ENCODE results near the gene COL15A1.
"Not testable (repeated sequence)": the region's sequence is repeated elsewhere in the genome, so short reads cannot be mapped to it uniquely, and the experiment has no call there.

COL15A1 gene

DNA sequence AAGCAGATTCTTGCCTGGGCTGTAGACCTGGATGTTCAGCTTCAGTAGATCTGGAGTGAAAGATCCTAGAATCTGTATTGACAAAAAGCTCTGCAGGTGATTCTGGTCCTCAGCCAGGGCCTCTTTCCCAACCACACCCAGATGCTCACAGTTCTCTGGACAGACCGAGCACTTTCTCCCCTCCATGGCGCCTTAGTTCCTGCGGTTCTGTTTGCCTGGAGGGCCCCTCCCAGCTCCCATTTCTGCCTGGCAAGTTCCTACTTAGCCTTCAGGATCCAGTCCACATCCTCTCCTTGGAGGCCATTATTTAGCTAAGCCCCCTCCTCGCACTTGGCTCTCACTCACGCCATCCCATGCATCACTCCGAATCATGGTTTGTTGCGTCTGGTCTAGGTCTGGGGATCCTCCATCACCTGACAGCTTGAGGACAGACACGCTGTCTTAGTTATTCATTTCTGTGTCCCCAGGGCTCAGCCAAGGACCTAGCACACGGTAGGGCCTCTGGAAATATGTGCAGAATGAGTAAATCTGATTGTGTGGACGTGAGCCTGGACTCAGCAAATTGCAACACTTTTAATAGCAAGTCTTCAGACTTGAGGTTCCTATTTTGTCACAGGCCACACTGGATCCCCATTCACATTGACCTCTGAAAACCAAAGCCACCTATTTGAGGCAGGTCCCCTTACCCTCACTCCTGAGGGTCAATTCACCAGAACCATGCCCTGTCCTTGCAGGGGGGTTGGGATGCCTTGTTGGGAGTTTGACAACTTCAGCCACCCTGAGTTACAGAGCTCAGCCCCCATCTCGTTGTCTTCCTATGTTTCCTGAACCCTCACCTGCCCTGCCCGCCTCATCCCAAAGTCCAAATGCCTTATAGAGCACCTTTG lies 50.7 kb downstream of the COL15A1 start:
- DNase-seq (ENCODE audit: low read depth in 3 of 3): no peak

DNA sequence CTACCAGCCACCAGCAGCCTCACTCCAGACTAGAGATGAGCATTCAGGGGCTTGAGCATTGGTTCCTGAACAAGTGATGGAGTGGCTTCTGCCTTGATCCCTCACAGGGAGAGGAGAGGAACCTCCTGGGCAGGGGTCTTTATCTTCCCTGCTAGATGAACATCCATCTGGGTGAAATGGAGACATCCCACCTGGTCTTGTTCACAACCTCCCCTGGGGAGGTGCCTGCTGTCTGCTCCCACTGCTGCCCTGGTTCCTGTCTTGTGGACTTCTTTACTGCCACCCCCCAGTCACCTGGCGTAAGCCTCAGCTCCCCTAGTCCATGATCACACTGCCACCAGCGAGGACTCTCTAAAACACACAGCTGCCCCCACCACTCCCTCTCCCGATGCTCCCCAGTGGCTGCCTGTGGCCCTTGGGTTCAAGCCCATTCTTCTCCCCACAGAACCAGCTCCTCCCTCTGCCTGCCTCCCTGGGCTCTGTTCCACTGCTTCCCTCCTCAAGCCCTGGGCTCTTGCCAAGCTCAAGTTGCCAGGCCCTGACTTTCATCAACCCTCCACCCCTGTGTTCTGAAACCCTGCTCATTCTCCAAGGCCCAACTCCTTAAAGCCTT lies 51.5 kb downstream of the COL15A1 start:
- DNase-seq (ENCODE audit: low read depth in 3 of 3): no peak

DNA sequence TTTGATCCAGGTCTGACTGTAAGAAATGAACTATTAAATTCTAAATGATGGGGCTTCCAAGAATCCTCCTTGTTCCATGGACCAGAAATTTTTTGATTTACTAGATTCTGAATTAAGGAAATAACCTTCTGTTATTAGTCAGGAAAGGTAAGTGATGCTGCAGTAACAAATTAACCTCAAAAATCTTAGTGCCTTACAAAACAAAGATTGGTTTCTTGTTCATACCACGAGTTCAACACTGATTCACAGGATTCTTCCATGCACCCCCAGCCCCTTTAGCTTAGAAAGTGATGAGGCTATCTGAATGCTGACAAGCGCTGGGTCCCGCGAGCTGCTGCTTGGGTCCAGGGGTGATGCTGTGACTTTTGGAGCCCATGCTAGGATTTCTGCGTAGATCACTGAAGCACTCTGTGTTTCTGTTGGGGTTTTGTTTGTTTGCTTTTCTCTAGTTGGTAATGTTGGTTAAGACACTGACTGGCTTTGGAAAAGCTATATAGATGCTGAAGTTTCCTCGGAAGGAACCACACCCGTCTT lies 52.3 kb downstream of the COL15A1 start:
- DNase-seq (ENCODE audit: low read depth in 3 of 3): no peak

DNA sequence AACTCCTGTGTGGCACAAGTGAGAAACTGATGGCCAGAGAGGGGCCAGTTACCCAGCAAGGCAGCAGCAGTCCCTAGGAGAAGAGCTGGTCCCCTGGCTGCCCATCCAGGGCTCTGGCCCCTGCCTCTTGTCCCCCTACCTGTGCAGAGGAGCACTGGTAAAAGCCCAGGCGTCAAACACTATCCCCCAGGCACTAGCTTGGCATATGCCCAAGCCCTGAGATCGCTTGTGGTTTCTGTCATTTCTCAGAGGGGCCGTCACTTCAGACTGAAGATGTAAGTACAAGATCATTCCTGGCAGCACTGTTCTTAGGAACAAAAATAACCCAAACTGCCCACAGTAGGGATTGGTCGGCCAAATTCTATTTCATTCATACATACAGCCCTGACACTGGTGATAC lies 53.9 kb downstream of the COL15A1 start:
- no peak for DNase-seq (ENCODE audit: low read depth in 3 of 3)

DNA sequence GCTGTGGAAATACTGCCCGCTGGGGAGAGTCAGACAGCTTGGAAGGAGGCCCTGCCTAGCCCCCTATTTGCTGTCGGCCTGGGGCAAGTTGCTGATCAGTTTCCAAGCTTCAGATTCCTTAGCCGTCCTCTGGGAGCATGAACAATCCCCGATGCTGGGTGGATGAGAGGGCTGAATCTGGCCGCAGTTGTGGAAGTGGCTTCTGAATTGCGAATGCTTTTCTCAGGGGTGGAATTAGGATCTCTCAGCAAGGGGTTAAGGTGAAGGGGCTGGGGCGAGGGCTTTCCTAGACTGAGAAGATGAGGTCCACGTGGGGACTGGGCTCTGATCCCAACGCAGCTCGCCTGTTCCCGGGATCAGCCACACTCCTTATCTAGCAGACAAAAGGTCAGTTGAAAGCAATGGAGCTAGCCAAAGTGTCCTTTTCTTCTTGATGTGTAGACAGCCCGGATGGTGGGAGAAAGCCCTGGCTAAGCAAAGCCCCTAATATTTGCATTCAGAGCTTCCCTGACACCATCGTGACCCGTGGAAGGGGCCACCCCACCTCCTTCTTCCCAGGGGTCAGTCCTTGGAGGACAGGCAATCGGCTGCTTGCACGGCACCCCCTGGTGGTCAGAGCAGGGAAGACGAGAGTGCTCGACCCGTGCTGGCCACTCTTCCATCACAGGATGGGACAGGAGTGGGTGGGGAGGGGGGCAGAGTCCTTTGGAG lies 54.9 kb downstream of the COL15A1 start:
- DNase-seq (ENCODE audit: low read depth in 3 of 3): peak; percentile 26 to 46 (median 37)

DNA sequence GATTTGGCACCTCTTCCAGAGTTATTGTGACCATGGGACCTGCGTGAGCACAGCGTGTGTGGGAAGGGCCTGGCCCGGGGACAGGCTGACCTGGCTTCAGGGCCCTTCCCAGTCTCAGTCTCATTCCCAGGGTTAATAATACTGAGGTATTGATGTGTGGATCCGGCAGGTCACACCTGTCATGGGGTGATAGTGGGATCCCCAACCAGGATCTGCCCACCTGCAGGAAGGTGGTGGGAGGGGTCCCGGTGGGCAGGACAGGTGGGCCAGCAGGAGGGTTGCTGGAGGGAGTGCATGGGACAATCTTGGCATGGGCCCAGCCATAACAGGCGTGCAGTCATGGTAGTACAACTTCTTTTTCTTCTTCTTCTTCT lies 55.4 kb downstream of the COL15A1 start:
- no peak for DNase-seq (ENCODE audit: low read depth in 3 of 3)

DNA sequence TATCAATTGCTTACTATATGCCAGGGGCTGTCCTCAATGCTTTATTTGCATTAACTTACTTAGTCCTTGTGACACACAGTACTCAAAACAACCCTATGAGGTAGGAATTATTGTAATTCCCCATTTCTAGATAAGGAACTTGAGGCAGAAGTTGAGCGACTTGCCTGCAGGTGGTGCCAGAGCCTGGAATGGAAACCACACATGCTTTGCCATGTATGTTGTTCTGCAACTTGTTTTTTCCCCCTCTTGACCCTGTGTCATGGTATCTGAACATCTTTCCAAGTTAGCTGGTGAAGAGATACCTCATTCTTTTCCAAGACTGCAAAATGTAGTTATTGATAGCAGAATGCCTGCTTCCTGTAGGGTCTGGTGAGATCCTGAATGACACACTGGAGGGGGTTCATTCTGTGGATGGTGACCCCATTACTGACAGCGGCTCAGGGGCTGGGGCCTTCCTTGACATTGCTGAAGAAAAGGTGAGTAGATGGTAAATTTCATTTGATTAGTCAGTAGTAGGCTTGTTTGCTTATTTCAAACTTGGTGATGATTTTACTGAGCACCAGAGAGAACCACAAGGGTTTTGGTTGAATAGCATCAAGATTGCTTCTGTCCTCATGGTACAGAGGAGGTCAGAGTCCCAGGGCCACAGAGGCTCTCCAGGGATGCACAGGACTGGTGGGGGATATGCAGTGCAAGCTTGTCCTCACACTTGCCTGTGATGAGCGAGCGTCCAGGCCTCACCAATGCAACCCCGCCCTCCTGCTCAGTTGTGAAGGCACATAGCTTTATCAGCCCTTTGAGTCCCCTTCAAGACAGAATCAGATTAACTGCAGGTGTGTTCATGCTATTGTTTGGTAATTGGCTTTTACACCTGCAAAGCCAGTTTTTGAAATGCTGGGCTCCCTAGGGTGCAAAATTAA lies 57.0 kb downstream of the COL15A1 start:
- DNase-seq (ENCODE audit: low read depth in 3 of 3): peak in 2 of 3 donors; percentile 21 to 31

DNA sequence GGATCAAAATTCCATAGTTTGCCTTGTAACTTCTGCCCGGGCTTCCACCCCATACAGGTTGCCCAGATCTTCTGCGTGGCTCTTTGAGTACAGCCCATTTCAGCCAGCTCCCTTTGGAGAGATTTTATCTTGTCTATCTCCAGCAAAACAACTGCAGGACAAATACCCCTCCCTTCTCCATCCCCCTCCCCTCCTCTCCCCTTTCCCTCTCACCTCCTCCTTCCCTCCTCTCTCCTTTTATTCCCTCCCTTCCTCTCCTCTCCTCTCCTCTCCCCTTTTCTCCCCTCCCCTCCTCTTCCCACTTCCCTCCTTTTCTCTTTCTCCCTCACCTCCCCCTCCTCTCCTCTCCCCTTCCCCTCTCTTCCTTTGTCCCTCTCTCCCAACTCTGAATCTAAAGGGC lies 58.2 kb downstream of the COL15A1 start:
- DNase-seq (ENCODE audit: low read depth in 3 of 3): no peak

DNA sequence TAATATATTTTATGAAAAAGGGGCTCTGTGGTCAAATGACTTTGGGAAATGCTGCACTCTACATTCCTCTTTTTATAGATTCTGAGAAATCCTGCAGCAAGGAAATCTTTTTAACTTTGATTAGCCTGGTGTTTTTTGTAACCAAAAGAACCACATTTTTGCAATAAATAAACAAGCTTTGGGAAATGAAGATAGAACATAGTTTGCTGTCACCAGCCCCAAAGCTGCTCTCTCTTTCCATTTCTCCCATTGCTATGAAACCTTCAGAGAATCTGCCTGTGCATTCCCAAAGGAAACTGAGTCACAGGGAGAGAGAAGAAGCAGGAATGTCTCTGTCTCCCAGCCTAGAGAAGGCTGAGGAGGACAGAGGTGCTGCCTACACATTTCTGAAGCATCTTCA lies 59.0 kb downstream of the COL15A1 start:
- DNase-seq (ENCODE audit: low read depth in 3 of 3): no peak

DNA sequence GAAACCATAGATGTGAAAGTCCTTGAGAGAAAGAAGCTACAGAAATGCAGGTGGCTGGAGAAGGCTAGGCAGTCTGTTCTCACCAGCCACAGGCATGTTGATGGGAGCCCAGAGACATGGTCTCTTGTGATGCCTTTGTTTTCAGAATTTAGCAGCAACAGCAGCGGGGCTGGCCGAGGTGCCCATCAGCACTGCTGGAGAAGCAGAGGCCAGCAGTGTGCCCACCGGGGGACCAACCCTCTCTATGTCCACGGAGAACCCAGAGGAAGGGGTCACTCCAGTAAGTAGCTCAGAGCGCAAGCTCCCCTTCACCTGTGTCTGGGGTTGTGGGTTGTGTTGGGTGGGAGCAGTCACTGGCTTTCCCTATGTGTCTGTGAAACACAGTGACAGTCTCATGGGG lies 59.6 kb downstream of the COL15A1 start:
- no peak for DNase-seq (ENCODE audit: low read depth in 3 of 3)

DNA sequence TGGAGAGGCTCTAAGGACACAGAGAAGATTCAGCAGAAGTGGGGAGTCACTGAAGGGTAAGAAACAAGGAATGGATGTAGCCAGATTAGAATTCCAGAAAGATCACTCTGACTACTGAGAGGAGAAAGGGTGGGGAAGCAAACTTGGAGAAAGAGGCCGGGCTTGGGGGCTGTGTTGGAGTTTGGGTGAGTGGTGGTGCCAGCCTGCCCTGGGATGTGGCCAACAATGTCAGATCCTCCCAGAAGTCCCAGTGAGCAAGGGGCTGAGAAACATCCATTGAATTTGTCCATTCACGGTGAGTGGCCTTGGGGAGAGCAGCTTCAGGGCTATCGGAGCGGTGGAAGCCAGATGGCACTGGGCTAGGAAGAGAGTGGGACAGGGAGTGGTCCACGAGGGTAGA lies 60.4 kb downstream of the COL15A1 start:
- DNase-seq (ENCODE audit: low read depth in 3 of 3): no peak

DNA sequence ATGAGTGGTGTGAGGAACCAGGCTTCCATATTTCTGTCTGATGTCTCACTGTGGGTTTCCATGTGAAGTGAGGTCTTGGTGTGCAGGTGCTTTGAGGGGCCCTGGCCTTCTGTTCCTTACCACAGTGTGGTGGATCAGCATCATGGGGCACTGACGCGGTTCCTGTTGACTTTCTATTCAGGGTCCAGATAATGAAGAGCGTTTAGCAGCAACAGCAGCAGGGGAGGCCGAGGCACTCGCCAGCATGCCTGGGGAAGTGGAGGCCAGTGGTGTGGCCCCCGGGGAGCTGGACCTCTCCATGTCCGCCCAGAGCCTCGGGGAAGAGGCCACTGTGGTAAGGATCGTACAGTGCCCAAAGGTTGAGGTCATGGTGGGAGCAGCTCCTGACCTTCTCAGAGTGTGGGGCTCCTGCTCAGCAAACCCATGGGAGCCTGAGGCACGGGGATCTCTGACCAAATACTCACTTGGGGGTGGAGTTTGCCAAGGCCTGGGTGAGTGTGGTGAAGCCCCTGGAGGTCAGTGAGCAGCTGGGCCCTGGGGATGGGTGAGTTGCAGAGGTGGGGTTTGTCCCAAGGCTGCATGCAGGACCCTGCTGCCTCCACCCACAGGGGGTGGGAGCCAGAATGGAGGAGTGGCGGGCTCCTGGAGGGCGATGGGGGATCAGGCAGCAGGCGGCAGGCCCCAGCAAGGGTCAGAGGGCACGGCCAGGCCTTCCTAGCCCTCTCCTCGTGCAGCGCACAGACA lies 61.2 kb downstream of the COL15A1 start:
- no peak for DNase-seq (ENCODE audit: low read depth in 3 of 3)

DNA sequence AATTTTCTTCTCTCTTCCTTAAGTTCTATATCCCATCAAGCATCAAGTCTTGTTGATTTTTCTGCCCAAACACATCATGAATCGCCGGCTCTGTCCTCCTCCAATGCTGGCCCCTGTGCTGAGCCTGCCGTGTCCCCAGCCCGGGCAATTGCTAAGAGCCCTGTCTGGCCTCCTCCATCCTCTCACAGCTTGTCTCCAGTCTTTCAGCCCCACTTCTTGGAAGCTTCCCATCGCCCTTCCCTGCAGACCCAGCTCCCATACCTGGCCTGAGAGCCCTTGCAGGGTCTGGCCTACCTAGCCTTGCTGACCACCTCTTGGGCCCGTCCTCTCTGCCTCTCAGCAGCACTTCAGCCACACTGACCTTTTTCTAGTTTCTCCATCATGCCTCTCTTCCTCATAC lies 61.9 kb downstream of the COL15A1 start:
- no peak for DNase-seq (ENCODE audit: low read depth in 3 of 3)

DNA sequence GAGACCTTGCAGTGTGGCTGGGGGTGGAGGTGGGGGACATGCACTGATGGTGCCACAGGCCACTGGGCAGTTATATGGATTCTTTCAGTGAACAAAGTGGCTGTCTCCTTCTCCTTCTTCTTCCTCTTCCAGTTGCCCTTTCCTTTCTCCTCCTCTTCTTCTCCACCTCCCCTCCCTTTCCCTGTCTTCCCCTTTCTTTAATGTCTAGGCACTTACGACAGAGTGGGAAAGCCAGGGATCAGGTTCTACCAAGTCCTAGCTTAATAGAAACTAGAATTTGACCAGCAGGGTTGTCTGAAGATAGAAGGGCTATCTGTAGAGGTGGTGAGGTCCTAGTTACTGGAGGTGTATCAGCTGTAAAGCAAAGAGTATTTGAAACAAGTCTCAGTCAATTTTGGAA lies 62.8 kb downstream of the COL15A1 start:
- DNase-seq (ENCODE audit: low read depth in 3 of 3): no peak

DNA sequence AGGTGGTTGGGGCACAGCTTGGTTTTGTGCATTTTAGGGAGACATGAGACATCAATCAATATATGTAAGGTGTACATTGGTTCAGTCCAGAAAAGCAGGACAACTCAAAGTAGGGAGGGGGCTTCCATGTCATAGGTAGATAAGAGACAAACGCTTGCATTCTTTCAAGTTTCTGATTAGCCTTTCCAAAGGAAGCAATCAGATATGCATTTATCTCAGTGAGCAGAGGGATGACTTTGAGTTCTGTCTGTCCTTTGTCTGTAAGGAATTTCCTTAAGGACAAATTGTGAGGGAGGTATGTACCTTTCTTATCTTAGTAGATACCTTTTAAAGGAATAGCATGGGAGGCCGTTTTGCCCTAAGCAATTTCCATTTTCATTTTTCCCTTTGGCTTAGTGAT lies 63.3 kb downstream of the COL15A1 start:
- no peak for DNase-seq (ENCODE audit: low read depth in 3 of 3)

DNA sequence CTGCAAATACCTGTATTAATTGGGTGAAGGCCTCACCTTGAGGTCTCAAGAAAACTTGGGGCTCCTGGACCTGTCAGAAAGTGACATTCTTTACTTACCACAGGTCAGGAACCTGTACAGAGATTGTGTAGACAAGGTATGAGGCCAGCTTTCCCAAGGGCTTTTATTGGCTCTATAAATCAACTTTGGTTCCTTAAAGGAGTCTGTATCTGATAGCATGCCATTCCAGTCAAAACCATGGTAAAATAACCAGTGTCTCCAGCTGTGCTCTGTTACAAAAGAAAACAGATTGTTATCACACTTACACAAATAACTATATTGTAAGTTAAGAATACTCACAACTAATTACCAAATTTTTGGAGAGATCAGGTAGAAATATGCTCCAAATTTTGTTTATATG lies 64.5 kb downstream of the COL15A1 start:
- no peak for DNase-seq (ENCODE audit: low read depth in 3 of 3)

DNA sequence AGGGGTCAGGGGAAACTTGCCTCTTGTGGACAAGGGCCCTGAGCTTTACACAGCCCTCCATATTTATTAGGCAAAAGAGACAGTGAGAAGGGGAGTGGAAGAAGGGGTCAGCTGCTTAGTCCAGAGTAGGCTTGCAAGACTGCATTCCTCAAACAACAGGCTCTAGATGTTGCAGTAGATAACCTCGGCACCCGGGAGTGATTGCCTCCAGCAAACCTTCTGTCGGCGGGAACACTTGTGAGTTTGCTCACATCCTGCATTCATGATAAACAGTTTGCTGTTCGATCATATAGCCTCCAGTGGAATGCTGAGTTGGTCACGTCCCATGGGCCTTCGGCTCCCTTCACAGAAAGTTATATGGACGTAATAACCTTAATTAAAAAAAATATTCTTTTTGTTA lies 66.7 kb downstream of the COL15A1 start:
- not testable (repeated sequence) for DNase-seq (ENCODE audit: low read depth in 3 of 3)

DNA sequence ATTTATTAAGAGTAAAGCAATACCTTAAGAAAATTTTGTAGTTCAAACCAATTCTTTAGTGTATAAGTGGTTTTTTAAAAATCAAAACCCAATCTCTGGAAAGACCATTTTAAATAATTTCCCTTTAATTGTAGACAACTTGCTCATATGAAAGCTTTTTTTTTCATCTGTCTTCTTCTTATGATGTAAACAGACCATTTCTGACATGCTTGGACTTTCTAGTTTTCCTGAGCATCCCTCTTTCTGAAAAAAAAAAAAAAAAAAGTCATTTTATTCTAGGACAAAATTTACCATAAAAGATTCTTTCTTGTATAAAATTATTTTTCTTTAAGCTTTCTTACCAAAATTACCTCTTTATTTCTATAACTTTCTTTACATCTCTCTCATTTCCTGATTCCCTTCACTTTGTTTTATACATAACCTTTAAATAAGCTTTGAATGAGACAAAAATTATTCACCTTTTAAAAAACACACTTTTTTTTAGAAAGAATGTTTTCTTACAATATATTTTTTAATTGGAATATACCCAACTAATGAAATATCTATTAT lies 67.5 kb downstream of the COL15A1 start:
- DNase-seq (ENCODE audit: low read depth in 3 of 3): no peak

DNA sequence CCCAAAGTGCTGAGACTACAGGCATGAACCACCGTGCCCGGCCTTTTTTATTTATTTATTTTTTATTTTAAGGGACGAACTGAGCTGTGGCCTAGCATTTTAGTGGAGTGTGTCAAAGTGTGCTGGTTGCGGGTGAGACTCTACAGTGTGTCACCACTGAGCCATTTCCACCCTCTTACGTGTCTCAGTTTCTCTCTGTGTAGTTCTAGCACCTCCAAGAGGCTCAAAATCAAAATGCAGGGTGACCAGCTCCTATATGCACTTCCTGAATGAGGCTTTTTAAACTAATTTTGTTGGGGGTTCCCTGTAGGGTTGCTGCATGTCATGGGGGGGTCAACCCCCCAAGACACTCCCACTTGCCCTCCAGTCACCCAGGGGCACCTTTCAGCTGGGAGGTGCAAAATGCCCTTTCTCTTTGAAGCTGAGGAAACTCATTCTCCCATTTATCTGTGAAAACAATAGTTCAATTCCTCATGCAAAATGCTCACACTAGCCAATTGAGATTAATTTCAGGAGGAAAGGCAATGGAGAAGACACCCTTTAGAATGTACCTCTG lies 69.3 kb downstream of the COL15A1 start:
- DNase-seq (ENCODE audit: low read depth in 3 of 3): peak in 1 of 3 donors; percentile 21

DNA sequence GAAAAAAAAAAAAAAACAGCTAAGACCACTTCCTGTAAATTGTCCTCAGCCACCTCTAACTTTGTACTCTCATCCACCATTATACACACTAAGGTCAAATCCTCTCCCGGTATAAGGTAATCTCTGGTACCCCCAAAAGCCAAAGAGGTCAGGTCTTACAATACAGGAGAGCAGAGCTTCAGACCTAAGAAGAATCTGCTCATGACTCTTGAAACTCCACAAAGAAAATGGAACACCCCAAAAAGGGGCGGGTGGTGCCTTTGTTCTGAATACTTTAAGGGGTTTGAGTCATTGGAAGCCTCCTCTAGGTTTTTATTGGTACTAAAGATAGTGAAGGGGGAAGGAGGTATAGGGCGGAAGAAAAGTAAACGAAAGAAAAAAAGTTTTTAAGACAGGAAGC lies 69.8 kb downstream of the COL15A1 start:
- no peak for DNase-seq (ENCODE audit: low read depth in 3 of 3)
